GM12801 (cell line): ENCODE measurements around the gene FAM170B.

Experiments
- TF ChIP-seq, protein P1 (sequence below): IDR thresholded peaks from one replicate; pipeline ENCODE4 v1.5.1; 2011; ENCODE audit warnings: control low read depth; ENCODE audit not compliant: insufficient read length; ENCODE audit errors: extremely low read depth

Gene FAM170B

DNA sequence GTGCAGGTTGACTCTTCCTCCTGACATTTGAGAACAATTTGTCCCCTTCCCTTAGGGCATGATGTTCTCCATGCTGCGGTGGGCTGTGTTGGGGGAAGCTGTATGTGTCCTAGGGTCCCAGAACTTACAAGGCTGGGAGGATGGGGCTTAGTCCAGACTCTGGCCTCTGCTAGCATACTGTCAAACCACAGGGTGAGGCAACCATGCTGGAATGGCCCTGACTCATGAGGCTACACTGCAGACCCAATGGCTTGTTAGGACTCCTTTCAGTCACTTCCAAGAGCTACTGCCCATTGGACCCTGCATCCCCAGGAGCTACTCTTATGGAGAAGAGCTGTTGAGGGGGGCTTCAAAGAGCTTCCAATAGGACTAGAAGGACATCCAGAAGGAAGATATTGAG is 20.1 kb upstream of the FAM170B start:
- TF ChIP-seq, protein P1, sequence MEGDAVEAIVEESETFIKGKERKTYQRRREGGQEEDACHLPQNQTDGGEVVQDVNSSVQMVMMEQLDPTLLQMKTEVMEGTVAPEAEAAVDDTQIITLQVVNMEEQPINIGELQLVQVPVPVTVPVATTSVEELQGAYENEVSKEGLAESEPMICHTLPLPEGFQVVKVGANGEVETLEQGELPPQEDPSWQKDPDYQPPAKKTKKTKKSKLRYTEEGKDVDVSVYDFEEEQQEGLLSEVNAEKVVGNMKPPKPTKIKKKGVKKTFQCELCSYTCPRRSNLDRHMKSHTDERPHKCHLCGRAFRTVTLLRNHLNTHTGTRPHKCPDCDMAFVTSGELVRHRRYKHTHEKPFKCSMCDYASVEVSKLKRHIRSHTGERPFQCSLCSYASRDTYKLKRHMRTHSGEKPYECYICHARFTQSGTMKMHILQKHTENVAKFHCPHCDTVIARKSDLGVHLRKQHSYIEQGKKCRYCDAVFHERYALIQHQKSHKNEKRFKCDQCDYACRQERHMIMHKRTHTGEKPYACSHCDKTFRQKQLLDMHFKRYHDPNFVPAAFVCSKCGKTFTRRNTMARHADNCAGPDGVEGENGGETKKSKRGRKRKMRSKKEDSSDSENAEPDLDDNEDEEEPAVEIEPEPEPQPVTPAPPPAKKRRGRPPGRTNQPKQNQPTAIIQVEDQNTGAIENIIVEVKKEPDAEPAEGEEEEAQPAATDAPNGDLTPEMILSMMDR = no peak

DNA sequence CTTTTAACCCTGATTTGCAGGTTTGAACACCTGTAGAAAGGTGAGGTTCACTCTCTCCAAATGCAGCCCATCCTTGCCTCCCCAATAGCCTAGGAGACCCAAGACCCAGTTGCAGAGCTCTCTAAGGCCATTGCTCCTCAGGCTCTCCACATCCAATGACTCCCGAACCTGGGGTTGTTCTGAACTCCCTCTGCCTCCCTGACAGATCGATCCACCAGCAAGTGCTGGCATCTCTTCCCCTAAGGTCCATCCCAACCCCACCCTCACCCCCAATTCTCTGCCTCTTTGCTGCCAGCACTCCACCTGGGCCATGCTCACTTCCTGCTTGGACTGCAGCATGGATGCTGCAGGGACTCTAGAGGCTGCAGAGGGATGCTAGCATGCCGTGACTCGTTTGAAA is 19.3 kb upstream of the FAM170B start:
- TF ChIP-seq, protein P1 = no peak

DNA sequence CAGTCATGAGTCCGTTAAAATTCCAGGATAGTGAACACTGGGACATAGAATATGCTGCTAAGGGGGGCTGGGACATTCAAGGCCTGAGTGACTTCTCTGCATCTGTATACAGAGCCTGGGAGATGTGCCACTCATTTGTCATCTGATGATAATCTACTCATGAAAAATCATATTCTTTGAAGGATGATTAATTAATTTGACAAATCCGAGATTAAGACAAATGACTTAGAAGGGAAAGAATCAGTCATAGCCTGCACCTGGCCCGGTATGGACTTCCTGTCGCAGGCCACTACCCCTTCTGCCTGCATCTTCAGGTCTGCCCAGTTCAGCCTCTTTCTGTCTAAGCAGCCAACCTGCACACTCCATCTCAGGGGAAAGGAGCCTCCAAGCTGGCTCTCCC is 18.8 kb upstream of the FAM170B start:
- TF ChIP-seq, protein P1 = no peak

DNA sequence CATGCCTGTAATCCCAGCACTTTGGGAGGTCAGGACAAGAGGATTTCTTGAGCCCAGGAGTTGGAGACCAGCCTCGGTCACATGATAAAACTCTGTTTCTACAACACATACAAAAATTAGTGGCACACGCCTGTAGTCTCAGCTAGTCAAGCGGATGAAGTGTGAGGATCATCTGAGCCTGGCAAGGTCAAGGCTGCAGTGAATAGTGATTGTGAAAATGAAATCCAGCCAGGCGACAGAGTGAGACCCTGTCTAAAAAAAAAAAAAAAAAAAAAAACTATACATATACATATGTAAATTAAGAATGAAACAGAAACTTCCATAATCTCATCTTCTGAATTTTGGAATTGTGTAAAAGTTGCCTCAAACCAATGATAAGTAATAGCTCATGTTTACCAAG is 18.2 kb upstream of the FAM170B start:
- TF ChIP-seq, protein P1 = no peak

DNA sequence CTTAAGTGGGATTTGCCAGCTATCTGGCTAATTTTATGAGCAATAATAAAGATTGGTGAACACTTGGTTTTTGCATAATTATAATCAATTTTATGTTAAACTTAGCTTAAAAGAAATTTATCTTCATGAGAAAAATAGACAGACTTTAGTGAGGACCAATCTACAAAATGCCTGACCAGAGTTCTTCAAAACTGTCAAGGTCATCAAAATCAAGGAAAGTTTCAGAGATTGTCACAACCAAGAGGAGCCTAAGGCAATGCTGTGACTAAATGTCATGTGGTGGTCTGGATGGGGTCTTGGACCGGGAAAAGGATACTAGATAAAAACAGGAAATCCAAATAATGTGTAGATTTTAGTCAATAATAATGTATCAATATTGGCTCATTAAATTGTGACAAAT is 17.7 kb upstream of the FAM170B start:
- TF ChIP-seq, protein P1 = no peak

DNA sequence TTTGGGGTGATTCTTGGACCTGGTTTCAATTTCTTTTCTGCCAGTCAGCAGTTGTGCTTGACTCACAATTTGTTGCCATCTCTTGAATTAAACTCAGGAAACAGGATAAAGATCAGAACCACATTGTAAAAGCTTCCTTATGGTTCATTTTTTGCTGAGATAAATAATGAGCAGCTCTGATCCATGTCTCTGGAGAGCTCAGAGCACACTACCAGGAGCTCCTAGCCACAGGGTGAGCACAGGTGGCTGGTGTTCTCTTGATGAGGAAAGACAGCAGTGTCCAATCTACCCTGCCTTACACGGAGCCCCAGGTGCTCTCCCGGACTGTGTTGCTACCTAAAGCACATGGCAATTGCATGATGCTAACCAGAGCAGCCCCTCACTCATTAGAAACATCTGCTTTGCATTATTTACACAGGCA is 17.2 kb upstream of the FAM170B start:
- TF ChIP-seq, protein P1 = no peak

DNA sequence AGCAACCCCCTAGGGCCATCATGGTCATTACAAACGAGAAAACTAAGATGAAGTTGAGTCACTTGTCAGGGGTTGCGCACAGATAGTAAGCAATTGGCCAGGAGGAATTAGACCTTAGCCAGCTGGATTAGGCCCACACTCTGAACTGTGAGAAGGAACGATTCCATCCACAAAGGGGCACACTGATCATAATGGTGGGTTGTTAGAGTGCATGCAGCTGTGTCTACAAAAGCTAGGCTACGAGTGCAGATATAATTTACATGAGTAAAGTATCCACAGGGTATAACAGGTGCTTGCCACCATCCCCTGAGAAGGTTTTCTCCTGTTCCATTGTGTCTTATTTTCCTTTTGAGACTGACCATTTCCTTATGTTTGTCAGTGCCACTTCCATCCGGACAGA is 16.6 kb upstream of the FAM170B start:
- TF ChIP-seq, protein P1 = no peak

DNA sequence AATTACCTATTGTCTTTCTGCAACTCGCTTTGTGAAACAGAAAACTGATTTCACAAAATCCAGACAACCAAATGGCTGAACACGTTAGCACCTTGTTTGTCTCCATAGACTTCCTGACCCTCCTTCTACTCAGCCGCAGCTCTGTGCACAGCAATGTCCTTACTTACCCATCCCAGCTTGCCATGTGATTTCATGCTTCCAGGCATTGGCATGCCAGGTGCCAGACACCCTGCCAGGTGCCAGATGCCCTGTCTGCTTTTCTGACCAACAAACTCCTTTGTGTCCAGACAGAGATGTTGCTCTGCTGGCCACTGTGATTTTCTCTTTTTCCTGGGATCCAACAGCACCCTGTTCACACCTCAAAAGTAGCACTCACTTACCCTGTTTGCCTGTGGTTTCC is 16.1 kb upstream of the FAM170B start:
- TF ChIP-seq, protein P1 = no peak
